NCI-H187 (cell line): Measurements from ENCODE around the gene PRKCH.

ENCODE experiments used
- DNase-seq, 2 experiments: peaks; one replicate each; lab custom pipeline; 2025; lab: John Stamatoyannopoulos, UW

Gene PRKCH

DNA sequence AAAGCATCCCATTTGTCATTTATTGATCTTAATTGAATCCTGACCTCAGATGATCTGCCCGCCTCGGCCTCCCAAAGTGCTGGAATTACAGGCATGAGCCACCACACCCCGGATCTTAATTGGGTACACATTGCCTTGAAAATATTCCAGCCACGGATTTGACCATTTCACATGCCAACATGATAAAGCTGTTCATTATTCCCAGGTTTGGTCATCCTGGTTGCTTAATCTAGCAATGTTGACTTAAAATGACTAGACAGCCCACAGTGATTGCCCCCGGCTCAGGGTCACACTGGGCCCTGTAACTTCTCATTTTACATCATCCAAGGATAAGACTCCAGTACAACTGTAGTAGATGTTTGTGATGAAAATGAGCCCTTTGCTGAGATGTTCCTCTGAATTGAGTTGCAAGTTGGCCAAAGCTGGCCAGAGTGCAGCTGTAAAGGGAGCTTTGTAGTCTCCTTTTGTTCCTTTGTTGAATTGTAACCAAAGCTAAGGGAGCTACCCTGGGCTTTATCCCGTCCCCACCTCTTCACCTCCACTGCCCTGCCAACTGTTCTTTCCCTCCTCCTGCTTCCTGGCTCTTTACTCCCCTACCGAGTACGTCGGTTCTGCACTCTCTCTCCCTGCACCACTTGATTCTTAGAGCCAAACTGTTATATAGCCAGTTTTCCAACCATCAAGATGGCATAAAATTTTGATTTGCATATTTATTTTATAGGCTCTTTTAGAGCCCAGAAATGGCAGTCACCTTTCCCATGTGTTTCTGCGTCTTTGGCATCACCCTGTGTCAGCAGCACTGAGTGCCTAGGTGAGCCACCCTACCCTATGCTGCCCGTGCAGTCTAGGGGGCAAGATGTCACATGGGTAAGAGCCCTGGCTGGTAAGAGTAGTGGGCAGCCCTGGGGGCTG lies 232.6 kb downstream of the PRKCH start:
- no peak for DNase-seq

DNA sequence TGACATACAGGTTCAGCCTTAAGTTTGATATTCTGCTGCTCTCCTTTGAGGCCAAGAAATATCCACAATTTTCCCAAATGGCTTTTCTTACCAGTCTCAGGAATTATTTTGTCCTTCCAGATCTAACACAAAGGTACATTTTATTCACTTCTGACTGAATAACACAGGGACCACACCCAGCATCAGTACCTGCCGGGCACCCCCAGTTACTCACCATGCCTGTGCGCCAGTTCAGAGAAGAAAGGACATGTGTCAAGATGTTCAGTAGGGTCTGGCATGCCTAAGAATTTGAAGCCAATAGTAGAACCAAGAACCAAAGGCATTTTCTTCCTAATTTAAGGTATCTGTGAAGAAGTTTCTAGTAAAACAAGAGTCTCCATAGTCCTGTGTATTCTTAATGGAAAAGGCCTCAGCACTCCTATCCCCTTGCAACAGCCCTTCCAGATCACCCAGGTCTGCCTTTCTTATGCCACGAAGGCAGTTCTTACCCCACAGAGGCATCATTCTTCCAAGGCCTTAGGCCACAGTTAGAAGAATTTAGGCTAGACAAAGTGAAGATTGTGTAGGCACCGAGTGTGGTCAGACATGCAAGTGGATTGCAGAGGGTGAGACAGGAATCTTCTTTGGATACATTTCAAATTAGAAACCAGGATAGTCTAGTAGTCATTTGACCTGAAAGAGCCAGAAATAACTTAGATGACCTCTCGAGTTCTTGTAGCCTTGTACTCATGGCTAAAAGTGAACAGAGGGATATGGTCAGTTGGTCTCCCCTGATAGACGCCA lies 233.9 kb downstream of the PRKCH start:
- DNase-seq: no peak

DNA sequence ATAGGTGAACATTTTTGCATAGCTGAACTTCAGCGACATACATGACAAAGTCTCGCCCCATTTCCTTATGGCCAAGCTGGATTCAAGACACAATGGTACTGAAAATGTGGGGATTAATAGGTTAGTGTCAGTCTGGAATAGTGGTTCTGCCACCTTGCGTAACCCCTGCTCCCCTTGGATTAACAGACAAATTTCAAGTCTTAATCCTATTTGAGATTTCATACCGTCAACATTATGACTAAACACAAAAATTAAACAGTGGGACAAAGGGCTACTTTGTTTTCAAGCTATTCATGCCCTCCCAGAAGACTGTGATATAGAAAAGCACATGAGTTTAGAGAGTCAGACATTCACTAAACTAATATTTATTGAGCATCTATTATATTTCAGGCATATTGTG lies 235.1 kb downstream of the PRKCH start:
- DNase-seq: no peak

DNA sequence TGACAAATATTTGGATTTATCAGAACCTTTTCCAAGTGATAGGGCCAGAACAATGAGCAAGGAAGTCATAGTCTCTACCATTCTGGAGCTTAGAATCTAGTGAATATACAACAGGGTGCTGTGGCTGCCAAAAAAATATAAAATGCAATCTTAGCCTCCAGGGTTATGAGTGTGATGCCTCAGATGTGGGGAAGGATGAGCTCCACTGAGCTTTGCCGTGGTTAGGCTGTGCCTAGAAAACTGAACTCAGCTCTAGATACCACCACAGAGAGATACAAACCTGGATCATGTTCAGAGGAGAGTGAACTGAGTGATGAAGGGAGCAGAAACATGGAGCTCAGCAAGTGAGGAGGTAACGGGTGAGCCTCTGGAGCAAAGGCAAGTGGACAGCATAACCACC lies 235.9 kb downstream of the PRKCH start:
- no peak for DNase-seq

DNA sequence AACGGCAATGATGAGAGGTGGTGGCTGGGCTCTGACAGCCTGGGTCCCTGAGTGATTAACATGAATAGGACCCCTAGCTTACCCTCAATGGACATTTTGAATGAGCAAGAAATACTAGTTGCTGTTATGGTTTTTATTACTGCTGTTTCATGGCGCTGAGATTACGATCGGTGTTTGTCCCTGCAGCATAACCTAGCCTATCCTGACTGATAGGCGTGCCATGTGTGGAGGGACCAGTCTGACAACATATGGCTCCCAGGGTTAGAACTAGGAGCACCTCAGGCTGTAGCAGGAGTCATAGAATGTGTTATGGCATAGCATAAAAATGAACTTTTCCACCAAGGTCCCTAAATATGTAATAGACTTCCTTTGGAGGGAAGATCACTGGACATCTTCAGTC lies 236.5 kb downstream of the PRKCH start:
- no peak for DNase-seq

DNA sequence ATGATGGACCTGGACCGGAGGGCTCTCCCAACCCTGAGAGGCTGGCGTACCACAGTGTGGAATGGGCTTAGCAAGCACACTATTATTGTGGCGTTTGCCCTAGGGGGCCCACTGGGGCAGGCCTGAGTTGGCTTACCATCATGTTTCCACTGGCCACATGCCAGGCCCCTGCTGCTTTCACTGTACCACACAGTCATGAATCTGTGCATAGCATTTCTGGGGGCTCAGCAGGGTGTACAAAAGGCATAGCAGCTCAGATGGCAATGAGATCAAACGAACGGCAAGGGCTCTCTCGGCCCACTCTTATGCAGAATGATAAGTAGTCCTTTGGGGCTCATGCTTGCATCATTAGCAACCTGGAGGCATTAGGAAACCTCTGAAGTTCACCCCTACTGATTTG lies 236.9 kb downstream of the PRKCH start:
- peak in 1 of 2 experiments; percentile 33 for DNase-seq

DNA sequence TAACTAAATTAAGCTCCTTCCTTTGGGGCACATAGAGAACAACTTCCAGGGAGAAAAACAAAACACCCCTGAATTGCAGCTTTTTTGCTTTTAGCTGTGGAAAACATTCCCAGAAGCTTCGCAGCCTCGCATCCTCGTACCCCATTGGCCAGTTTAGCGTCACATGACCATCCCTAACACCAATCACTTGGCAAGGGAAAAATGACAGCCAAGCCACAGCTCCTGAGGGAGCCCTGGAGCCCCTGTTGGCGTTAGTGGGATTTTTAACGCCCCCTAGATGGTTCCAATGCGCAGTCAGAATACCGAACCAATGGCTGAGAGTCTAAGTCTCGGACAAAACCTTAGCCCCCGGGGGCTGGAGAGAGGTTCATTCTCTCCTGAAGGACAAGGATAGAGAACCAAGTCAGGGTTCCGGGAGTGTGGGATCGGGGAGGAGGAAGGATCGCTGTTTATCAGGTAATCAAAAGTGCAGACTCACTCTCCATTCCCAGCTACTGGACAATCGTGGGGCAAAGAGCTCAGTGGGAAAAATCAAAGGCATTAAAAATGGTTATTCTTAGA lies 238.3 kb downstream of the PRKCH start:
- DNase-seq: no peak

DNA sequence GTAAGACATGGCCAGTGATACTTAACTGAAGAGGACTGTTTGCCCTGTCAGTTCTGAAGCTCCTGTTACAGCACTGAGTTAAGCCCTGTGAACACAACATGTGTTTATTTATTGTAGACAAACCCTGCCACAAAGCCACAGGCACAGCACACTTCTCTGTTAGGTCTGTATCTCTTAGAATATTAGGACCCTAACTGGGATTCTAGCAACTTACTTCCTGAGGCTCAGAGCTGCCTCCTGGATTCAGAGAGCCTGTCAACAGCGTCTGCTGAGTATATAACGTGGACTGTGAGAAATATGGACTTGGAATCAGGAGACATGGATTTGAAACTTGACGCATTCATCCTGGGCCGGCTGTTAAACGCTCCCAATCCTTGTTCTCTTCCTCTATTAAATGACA lies 238.9 kb downstream of the PRKCH start:
- DNase-seq: no peak

DNA sequence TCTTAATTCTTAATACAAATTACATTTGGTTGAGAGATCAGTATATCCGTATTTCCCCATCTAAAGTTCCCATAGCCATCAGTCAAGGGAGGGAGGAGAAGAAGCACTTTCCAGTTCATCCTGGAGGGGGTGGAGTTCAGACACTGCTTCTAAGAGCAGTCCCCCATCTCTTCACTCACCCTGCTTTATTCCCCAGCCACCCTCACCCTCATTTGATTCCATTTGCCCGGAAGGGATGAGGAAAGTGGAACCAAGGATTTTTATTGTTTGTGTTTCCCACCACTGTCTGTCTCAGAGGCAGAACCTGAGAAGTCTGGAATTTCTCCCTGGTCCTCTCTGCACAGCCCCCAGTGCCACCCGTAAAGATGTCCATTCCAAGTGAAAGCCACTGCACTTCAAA lies 239.7 kb downstream of the PRKCH start:
- DNase-seq: no peak

DNA sequence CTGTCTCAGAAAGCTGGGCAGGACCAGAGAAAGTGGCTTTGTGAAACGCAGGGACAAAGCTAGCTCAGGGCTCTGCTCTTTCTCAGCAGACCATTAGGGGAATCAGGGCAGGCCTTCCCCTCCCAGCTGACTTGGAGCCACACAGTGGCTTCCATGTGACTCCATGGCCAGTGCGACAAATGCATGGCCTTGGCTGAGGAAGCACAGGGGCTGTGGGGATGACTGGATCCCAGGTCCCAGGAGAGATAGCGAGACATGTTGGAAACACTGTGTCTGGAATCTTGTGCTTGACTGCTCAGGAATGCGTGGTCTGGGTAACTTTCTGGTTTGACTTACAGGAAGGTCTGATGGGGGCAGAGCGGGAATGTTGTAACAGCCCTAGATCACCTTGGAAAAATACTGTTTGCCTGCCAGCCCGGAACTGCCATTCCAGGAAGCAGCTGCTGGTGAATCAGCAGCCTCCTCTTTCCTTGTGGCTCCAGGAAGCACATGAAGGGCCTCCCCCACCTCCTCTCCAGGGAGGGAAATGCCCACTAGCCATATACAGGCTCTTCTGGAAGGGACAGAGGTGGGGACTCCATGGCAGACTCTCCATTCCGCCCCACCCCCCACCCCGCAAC lies 240.4 kb downstream of the PRKCH start:
- no peak for DNase-seq

DNA sequence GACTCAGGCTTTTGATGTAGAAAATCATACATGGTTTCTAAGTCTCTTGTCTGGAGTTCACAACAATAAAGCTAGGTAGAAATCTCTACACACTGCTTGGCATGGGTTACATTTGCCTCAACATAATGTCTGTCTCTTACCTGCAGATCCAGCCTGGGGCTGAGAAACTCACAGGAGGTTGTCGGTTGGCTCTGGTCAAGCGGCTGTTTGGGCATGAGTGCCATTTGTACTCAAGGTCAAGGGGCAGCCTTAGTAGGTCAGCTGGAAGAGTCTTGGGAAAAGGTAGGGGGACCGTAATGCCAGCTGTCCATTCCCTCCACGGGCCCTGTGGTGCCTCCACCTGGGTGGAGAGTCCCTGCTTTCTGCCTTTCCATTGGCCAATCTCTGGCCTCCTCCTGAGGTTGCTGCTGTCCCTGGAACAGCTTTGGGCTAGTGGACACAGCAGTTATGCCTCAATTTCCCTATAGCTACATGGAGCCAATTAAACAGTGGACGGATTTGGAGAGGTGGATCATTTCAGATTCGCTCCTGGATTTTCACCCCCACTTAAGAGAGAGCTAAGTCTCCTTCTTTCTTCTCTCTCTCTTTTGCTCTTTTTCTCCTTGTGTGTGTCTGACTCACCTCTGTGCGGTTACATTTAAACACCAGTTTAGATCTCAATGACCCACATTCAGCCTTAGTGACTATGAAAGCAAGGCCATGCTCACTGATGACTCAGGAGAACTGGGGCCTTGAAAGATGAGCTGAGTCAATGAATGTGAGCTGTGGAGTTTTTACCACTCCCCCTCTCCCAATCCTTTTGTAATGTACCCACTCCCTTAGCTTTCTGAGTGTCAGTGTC lies 241.2 kb downstream of the PRKCH start:
- DNase-seq: no peak

DNA sequence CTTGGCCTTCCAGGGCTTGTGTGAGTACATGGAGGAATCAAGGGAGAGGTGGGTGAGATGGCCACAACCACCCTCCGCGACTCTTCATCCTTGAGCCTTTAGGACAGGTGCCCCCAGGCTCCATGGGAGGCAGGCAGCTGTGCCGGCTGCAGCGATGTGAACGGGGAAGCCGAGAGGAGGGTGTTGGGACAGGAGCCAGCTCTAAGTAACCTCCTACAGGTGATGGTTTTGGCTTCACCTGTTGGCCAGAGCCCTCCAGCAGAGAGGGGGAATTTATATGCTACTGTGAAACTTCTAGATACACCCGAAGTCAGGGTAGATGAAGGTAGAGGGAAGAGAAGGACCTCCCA lies 241.8 kb downstream of the PRKCH start:
- DNase-seq: no peak

DNA sequence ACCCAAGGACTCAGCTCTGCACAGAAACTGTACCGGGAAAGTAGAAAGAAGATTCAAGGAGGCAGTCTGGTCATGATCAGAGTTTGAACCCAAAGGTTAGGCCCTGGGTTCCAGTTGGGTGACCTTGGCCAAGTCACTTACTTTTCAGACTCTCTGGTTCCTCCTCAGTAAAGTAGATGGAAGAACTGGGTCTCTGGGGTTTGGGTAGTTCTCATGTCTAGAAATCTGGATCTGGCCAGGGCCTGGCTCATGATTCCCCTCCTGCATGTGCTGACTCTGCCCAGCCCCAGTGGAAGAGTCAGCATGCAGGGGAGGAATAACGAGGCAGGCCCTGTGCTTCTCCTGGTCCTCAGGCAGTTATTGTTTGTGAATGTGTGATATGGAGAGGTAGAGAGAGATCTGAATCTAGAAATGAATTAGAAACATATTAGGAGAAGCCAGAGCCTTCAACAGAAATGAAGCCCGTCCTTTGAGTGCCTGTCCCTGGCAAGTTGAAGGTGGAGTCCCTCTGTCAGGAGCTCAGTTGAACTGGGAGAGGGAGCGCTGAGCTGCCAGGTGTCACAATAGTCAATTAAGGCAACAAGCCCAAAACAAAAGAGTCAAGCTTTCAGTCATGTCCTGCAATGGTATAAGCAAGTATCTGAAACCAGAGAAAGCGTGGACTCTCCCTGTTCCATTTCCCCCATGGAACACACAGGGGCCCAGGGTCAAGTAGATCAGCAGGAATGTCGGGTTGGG lies 242.7 kb downstream of the PRKCH start:
- no peak for DNase-seq

DNA sequence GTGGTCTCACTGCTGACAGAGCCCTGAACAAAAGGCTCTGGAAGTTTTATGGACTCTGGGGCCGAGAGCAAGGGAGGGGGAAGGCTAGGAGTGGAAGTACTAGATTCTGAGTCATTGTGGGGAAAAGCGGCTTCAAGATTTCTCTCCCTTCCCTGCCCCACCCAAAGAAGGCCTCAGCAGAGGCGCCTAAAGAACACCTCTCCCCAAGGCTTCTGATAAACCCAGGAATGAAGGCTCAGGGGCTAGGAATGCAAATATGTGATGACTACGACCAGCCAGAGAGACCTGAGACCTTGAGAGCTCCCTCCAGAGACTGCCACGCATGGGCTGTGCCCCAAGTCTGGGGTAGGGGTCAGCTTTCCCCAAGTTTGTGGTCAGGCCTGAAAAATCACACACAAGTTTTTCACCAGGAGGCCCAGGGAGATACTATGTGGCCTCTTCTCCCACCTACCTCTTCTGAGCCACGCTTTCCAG lies 243.3 kb downstream of the PRKCH start:
- no peak for DNase-seq

DNA sequence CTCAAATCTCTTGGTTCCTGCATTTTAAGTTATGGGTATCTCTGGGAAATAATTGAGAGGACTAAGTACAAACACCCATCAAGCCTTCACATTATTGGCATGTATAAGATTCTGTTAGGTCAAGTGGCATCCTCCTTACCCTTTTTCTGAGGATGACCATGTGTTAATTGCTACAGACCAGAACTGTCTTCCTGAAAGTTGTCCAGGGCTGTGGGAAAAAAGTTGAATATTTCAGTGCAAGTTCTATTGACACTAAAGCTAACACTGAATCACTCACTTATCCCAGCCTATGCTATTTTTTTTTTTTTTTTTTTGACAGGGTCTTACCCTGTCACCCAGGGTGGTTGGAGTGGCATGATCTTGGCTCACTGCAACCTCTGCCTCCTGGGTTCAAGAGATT lies 243.8 kb downstream of the PRKCH start:
- DNase-seq: no peak

DNA sequence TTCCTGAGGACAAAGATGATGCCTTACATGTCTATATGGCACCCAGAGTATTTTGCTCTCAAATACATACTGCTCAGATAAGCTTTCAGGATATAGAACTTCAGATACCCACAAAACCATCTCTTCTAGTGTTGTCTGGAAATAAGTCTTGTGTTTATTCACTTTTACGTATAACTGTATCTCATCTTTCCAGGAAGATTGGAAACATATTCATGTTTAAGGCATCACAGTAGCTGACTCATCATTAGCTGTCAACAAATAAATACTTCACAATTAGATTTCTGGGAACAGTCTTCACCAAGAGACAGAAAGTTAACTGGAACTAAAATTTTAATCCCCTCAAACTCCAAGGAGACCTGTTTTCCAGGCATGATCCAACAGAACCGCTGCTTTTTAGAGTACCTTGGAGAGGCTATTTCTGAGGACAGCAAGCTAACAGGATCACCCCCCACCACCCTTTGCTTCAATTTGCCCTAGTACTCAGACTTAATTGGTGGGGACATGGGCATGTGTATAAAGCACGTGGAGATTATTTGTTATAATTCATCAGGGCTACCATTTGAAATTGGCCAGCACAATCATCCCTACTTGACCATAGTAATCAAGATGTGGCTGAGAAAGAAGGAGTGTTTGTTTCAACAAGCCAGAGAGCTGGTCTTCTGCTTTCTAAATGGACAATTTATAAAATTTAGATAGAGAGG lies 244.6 kb downstream of the PRKCH start:
- no peak for DNase-seq

DNA sequence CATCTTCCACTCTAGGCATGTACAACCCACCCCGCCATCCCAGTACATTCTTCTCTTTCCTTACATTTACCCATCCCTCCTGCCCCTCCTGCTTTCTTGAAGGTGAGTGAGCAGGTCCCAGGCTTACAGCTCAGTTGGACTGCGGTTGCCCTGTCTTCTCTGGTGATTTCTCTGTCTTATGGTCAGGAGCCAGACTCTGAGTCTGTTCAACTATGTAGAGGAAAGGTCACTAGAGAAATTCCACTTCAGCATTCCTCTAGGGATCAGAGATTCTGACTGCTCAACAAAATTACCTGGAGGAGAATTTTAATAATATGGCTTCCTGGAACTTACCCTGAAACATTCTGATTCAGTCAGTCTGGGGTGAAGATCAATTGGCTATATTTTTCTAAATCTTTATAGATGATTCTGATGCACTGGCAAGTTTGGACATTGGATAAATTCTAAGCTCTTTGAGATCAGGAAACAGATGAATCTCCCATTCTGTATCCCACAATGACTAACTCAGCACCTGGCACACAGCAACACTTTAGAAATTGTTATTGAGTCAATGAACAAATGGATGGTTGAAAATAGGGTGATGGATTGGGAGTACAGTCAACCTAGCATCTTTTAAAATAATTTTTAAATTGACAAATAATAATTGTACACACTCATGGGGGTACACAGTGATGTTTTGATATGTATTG lies 245.3 kb downstream of the PRKCH start:
- DNase-seq: no peak

DNA sequence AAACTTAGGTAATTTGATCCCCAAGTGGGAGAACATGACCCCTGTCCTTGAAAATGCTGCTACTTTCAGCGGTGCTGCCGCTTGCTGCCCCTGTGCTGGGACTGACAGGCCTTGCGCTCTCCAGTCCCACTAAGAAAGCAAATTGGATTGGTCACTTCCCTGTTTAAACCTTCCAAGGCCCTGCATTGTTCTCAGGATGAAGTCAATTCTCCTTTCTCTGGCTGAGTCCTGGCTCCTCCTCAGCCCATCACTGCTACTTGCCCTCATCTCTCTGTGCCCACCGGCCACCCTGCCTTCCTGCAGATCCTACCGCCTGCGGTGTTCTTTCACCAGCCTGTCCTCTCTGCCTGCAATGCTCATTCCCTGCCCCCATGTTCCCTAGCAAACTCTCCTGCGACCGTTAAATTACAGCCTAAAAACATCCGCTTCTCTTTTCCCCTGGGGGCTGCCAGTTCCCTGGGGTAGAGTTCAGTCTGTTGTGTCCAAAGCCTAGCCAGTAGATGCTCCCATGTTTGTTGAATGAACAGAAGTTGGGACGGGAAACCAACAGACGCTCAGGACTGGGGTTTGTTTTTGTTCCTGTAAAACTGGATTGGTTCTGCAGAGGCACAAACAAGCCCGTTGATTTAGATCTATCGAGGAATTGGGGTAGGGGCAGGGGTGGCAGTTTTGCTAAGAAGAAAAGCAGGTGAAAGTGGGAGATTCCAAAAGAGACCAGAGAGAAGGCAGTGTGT lies 246.6 kb downstream of the PRKCH start:
- DNase-seq: no peak

DNA sequence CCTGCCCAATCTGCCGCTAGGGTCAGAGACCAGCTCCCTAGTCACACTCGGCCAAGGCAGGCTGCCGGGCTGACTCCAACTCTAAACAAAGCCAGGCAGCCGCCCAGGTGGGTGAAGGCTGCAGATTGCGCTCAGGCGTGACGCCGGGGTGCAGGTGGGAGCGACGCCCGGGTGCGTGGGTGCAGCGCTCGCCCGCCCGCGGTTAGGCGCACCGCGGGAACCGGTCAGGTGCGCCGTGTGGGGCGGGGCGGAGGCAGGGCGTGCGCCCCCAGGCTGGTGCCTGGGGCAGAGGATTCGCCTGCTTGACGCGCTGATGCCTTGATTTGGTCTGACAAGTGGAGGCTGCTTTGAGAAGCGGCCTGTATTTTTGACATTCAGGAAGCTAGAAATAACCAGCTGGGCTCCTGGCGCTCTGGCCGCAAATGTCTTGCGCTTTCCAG lies 247.2 kb downstream of the PRKCH start:
- DNase-seq: peak; percentile 47 to 60
